ACHN (cell line): Measurements from ENCODE around the gene ECE1.
"Not testable (repeated sequence)": the region's sequence is repeated elsewhere in the genome, so short reads cannot be mapped to it uniquely, and the experiment has no call there.

Experiments
- DNase-seq: peaks from one replicate; pipeline ENCODE4 v3.0.0-alpha.2; 2015
- in situ Hi-C: cut with HindIII; loops from 2 replicates; pipeline ENCODE4 v1.10.0; 2017; ENCODE audit warnings: low sequenced_read_pairs, low pct_ligation_motif_present, low pct_unique_long_range_greater_than_20kb

Gene ECE1

DNA sequence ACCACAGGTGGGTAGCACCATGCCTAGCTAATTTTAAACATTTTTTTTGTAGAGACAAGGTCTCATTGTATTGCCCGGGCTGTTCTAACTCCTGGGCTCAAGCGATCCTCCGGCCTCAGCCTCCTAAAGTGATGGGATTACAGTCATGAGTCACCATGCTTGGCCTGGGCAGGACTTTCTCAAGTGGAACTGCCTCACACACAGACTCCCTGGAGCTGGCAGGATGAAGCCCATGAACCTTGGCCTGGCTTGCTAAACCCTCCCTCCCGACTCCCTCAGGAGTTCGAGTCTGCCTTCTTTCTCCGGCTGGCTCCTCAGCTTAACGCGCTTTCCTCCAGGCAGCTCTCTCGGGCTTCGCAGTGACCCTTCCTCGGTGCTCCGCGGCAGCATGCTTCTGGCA lies 7.7 kb upstream of the ECE1 start:
- DNase-seq, result peak; percentile 66
- in situ Hi-C loops, result no loop called here

DNA sequence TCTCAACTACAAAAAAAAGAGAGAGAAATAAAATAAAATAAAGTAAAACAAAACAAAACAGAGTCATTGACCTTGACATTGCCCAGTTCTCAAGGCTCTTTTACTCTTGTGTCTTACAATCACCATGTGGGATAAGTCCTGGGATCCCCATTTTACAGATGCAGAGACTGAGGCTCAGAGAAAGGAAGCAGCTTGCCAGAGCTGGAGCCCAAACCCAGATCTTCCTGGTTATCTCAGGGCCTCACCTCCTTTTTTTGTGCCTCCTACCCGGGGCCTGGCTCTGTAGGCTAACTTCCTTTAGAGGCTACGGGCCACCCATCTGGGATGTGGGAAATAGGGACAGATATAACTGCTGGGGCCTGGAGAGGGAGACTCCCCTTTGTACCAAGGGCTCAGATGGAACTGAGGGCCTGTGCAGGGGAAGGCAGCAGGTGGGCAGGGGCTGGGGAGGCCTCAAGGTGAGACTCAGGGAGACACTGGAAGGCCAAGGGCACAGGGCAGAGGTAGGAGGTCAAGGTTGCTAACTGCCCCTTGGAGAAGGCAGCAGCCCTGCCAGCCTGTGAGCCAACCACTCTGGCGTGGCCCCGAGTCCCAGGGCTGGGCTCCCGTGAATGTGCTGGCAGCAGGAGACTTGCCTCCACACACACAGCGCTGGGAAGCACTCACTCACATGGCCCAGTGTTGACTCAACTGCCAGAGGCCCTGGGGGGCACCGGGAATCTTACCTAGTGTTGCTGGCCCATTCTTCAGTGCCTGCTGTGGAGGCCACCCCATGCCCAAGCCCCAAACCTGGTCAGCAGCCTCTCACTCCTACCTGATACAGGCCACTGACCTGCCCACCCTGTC lies 6.5 kb upstream of the ECE1 start:
- in situ Hi-C loops, result no loop called here
- DNase-seq, result no peak

DNA sequence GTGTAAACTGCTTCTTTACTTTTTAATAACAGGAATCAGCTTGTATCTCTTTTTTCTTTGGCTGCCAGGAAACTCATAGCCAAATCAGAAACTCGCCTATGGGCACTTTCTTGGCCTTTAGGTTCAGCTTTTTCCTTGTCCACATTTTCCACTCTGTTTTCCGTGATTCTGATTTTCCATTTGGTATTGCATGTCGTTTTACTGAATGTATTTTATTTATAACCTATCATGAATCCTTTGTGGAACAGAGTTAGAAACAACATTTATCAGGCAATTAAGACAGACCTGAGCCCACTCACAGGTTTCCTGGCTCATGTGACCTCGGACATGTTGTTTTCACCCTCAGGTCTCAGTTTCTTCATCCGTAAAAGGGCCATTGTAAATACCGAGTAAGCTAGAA lies 5.3 kb upstream of the ECE1 start:
- DNase-seq, result no peak
- in situ Hi-C loops, result no loop called here

DNA sequence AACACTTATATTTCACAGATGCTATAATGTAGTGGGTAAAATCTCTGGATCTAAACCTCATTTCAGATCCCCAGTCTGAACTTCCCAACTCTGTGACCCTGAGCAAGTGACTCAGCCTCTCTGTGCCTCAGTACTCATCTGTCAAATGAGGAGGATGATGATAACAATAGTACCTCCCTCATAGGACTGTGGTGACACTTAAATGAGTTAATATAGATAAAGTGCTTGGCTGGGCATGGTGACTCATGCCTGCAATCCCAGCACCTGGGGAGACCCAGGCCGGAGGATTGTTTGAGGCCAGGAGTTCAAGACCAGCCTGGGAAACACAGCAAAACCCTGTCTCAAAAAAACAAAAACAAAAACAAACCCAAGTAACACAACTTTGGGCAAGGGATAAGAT lies 4.7 kb upstream of the ECE1 start:
- in situ Hi-C loops, result no loop called here
- DNase-seq, result no peak

DNA sequence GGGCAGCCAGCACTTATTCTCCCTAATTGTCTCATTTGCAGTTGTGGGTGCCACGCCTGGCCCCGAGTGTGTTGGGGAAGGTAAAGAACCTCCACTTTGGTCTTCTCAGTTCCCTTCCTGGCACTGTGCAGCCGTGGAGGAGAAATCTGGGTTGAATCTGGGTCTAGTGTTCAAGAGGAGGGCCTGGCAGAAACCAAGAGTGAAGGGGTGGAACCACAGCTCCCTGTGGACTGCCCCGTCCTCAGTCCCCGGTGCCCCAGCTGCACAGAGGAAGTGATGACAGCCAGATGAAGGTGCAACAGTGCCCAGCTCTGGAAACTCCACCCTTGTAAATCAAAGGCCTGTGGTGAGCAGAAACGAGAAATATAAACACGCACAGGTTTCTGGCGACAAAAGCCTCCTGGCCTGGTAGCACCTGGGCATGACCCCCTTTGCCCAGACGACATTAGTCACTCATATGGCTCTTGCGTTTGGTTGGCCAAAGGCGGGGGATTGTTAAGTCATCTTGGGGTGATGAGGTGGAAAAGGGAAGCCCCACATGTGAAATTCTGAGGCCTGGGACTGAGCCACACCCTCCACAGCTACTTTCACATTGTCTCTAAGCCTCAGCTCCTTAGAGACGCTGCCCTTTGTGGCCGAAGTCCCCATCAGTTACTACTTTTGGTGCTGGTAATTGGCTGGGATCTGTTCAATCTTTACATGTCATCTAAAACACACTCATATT lies 4.2 kb upstream of the ECE1 start:
- in situ Hi-C loops, result no loop called here
- no peak for DNase-seq

DNA sequence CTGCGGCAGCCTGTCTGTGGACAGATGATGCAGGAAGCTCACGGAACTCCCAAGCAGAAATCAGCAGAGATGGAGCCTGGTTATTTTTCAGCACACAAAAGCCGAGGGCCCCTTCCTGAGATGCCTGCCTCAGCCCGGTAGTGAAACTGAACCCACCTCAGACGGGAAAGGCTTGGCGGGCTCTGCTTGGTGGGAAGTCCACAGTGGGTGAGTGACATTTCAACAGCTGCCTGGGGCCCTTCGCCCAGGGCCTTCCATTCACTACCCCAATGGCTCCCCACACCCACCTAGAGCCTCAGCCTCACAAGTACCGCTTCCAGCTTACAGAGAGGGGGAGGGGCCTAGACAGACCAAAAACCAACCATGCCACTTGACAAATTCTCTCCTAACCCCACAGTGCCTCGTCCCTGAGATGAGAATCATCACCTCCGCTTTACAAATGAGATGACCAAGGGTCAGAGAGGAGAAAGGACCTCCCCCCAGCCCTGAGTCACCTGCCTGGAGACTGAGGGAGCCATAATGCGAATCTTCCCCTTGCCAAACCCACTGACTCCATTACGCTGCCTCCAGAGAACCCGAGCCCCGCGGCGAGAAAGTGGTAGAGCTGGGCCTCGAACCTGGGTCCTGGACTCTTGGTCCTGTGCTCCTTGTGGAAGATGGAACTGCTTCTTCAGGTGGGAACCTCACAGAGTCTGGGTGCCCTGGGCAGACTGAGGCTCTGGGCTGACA lies 3.4 kb upstream of the ECE1 start:
- no peak for DNase-seq
- in situ Hi-C loops, result no loop called here

DNA sequence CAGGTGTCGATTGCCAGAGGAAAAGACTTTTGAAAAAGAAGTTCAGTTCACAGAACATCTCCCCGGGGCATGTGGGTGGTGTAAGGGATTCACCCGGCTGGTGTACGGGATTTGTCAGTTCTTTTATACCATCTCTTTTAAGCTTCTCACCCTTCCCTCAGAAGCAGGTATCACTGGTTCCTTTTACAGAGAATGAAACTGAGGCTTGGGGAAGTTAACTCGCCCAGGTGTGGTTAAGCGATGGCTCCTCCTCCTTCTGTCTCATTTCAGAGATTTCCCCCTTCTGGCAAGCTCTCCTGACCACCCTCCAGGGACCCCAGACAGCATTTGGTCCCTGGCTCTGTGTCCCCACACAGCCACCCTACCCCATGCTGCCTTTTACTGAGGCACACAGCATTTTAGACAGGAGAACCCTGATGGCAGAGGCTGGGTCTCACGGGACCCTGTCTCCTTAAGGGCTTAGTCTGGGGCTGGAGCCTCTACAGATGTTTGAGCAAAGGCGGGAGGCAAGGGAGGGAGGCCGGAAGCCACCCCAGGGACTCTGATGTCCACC lies 2.8 kb upstream of the ECE1 start:
- DNase-seq, result no peak
- in situ Hi-C loops, result no loop called here

DNA sequence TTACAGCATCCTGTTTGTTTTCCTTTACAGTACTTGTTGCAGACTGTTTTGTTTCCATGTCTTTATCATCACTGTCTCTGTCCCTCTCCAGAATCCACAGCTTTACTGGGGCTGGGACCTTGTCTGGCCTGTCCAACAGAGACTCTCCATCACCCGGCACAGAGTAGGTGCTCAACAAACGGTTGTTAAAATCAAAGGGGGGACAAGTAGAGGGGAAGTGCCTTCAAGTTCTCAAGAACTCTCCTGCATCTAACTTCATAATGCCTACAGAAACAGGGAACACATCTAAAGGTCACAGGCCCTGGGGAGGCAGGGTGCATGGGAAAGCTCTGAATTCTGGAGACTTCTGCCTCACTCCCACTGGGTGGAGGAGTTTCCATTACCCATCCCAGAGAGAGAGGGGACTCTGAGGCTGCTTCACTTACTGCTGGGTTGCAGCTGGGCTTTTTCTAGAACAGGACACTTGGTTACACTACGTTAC lies 2.3 kb upstream of the ECE1 start:
- DNase-seq, result no peak
- in situ Hi-C loops, result no loop called here

DNA sequence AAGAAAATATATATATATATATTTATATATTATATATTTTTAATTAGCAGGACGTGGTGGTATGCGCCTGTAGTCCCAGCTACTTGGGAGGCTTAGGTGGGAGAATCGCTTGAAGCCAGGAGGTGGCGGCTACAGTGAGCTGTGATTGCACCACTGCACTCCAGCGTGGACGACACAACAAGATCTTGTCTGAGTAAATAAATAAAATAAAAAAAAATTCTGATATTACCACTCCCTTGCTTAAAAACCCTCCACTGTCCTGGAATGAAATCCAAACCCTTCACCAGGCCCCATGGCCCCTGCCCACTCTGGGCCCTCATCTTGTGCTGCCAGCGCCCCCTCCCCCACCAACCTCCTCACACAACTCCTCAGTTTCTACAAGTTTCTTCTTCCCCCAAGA lies 1.7 kb upstream of the ECE1 start:
- DNase-seq, result no peak
- in situ Hi-C loops, result no loop called here

DNA sequence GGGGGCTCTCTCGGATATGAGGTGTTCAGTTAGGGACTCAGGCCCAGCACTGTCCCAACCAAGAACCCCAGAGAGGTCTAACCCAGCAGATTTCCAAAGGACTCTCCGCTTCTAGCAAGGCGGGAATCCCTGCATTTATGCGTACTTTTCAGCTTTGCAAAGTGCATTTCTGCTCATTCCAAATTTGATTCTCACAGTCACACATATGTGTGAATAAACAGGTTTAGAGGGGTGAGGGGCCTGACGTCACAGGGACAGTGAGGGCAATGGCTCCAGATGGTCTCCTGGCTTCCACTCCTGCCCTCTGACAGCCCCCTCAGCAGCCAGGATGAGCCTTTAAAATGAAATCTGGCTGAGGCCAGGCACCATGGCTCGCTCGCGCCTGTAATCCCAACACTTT lies 921 bp upstream of the ECE1 start:
- DNase-seq, result no peak
- in situ Hi-C loops, result no loop called here

DNA sequence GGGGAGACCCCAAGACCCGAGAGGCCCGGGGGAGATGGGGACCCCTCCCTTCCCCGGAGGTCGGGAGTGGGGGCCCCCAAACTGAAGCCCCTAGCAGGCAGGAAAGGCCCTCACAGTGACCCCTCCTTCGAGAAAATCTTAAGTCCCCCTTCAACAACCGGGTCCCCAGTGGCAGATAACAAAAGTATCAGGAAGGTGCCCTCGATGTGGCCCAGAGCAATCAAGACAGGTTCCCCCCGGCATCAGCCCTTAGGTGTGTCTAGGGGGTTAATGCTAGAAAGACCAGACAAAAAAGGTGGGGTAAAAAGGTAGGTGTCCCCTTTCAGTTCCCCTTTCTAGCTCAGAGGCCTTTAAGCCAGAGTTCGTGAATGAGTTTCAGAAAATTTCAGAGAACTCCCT lies 282 bp upstream of the ECE1 start:
- in situ Hi-C loops, result no loop called here
- peak; percentile 14 for DNase-seq

DNA sequence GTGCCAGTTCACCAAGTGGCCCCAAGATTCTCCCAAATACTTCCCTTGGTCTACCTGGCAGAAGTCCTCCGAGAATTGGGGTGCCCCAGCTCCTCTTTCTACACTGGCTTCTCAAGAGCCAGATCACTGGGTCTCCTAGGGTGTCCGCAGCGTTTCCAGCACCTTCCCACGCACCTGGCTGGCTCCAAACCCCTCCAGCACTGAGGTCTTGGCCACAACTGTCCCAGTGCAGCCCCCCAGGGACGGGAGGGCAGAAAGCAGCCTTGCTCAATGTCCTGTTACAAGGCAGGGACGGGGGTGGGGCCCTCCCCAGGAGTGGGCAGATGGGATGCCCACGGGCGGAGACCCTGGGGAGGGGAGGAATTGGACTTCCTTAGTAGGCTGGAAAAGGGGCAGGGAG lies 1.1 kb downstream of the ECE1 start:
- in situ Hi-C loops, result no loop called here
- no peak for DNase-seq

DNA sequence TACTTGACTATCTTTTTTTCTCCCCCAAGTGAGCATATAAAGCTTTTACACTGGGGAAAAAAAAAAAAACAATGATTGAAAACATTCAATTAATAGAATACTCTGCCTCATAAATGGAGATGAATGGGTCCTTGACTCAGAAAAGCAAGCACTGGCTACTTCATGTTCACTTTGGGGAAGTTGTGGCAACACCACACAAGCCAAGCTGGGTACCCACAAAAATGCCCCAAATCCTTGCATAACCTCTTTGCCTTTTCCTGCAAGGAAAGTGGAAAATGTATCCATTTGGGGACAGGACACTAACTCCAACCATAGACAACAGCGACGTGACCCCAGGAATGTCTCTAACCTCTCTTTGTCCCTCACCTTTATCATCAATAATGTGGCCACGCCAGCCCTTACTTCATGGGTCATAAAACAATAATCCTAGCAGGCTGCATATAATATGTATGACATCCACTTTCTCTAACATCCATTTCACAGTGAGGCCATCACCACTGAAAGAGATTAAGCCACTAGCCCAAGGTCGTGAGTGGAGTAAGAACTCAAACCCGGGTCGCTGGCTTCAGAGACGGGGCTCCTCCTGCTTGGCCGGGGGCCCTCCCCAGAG lies 2.3 kb downstream of the ECE1 start:
- in situ Hi-C loops, result no loop called here
- no peak for DNase-seq

DNA sequence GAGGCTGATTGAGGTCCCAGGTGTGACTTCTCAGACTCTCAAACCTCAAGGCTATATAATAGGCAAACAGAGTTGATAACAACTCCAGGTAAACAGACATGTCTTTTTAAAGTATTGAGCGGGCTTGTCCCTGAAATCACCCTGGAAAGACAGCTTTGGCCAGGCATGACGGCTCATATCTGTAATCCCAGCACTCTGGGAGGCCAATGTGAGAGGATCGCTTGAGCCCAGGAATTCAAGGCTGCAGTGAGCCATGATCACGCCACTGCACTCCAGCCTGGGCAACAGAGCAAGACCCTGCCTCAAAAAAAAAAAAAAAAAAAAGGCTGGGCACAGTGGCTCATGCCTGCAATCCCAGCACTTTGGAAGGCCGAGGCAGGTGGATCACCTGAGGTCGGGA lies 4.9 kb downstream of the ECE1 start:
- DNase-seq, in situ Hi-C loops: not testable (repeated sequence)

DNA sequence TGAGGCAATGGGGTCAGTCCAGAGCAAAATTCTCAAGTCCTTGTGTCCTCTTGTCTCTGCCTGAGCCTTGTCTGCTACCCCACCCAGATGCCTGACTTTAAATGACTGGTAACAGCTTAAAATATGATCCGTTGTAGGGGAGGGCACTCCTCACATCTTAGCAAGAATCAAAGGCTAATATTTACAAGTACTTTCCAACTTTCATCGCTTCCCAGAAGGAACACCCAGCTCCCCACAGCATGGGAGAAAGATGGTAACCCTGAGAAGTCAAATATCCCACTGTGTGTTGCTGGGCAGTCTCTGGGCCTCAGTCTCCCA lies 5.2 kb downstream of the ECE1 start:
- in situ Hi-C loops, result no loop called here

DNA sequence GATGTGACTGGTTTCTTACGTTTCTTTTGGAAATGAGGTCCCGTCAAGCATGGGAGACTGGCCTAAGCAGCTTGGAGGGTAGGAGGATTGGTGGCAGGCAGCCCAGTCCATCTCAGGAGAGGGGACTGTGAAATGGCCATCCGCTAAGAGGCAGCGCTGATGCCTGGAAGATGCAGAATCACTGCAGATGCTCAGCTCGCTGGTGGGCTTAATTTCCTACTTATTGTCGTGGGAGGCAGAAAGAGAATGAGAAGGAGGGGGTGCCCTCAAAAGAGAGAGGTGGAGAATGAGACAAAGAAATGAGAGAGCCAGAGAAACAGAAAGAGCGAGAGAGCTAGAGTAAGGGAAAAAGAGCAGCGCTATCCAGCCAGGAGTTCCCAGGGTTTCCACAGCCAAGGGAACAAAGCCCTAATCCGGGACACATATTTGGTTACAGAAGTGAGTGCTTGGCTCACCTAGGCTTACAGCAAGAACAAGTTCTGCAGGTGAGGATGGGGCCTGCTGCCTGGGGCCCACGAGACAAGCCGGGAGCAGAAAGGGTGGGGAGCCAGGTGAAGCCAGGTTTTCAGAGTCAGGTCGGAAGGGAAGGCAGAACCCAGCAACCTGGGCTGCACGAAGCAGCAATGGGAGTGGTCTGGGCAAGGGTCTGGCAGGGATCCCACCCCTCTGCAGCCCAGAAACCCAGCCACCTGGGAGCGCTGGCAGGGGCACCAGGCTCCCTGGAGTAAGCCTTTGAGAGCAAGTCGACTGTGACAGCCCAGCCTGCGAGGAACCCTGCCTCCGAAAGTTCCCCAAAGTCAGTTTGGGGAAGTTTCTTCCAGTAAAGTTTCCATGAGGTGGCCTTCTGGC lies 5.8 kb downstream of the ECE1 start:
- in situ Hi-C loops, result no loop called here
- no peak for DNase-seq

More for the DNA sequence above, 5.2 kb downstream of the ECE1 start:
- DNase-seq, result no peak

DNA sequence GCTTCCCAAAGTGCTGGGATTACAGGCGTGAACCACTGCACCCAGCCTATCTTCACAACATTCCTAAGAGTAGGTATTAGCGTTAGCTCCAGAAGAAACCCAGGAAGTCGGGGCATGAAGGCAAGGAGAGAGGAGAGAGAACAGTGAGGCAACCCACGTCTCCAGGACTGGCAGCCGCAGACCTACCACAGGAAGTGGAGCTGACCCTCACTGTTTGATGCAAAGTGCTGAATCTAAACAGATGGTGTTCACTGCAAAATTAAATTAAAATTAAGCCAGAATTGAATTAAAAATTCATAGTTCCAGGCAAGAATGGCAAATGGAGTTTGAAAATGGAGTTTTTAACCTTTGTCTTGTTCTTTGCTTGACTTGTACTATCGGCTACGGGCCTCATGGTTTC lies 6.7 kb downstream of the ECE1 start:
- in situ Hi-C loops, result no loop called here
- DNase-seq, result no peak

DNA sequence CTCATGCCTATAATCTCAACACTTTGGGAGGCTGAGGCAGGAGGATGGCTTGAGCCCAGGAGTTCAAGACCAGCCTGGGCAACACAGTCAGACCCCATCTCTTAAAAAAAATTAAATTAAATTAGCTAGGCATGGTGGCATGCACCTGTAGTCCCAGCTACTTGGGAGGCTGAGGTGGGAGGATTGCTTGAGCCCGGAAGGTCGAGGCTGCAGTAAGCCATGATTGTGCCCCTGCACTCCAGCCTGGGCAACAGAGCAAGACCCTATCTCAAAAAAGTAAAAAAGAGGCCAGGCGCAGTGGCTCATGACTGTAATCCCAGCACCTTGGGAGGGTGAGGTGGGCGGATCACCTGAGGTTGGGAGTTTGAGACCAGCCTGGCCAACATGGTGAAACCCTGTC lies 8.2 kb downstream of the ECE1 start:
- DNase-seq, in situ Hi-C loops: not testable (repeated sequence)
